HG03139 (cell line): ENCODE results near the gene ITGA3.

ENCODE experiments used
- ATAC-seq: cut with Tn5 transposase; IDR thresholded peaks from one replicate; pipeline ENCODE4 v1.9.1; 2021; ENCODE audit not compliant: unreplicated experiment

ITGA3 gene

GRCh38 chr17:50055426-50056216, at the start of gene ITGA3:
TSS of gene ITGA3 (plus strand) at chr17:50056110. CDS start at chr17:50056440, 330 bp downstream.
- ATAC-seq, result no peak

GRCh38 chr17:50009282-50009681, 46.6 kb upstream of the ITGA3 start:
- no peak for ATAC-seq

GRCh38 chr17:50013079-50013478, 42.8 kb upstream of the ITGA3 start:
- ATAC-seq, result no peak

- ATAC-seq, result no peak
Measured at GRCh38 chr17:50014471-50015088, 41.3 kb upstream of the ITGA3 start.

- ATAC-seq, result no peak
Measured at GRCh38 chr17:50015146-50015545, 40.8 kb upstream of the ITGA3 start.

GRCh38 chr17:50018909-50019308, 37.0 kb upstream of the ITGA3 start:
- no peak for ATAC-seq

- no peak for ATAC-seq
Measured at GRCh38 chr17:50020841-50021599, 34.9 kb upstream of the ITGA3 start.

- no peak for ATAC-seq
Measured at GRCh38 chr17:50021681-50022370, 34.1 kb upstream of the ITGA3 start.

- no peak for ATAC-seq
Measured at GRCh38 chr17:50022463-50023130, 33.3 kb upstream of the ITGA3 start.

- ATAC-seq, result no peak
Measured at GRCh38 chr17:50023520-50023919, 32.4 kb upstream of the ITGA3 start.

- ATAC-seq, result no peak
Measured at GRCh38 chr17:50024808-50025207, 31.1 kb upstream of the ITGA3 start.

GRCh38 chr17:50026046-50026675, 29.7 kb upstream of the ITGA3 start:
- ATAC-seq, result no peak

GRCh38 chr17:50026837-50027171, 29.1 kb upstream of the ITGA3 start:
- no peak for ATAC-seq

- no peak for ATAC-seq
Measured at GRCh38 chr17:50027172-50027880, 28.6 kb upstream of the ITGA3 start.

GRCh38 chr17:50027881-50028735, 27.8 kb upstream of the ITGA3 start:
- no peak for ATAC-seq

- ATAC-seq, result no peak
Measured at GRCh38 chr17:50028736-50029120, 27.2 kb upstream of the ITGA3 start.

GRCh38 chr17:50029185-50029584, 26.7 kb upstream of the ITGA3 start:
- no peak for ATAC-seq

GRCh38 chr17:50033316-50033715, 22.6 kb upstream of the ITGA3 start:
- ATAC-seq, result no peak
